ENCODE results near the gene YEATS2.

DNA sequence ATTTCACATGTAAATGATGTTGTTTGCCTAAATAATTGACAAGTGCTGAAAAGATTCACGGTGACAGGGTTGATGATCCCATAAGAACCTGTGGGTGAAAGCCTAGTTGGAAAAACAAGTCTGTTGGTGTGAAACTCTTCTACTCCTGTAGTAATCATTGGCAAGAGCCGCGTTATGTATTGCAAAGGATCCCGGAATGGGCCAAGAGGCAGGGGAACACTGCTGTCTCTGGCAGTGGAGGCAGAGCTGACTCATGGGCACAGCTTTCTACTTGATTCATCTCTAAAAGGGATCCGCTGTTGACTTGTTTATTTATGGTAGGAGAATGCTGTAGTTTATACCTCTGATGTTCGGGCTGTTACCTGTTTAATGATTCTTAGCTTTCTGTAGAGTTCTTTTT is 64.7 kb downstream of the YEATS2 start:
- TF ChIP-seq, protein P1, sequence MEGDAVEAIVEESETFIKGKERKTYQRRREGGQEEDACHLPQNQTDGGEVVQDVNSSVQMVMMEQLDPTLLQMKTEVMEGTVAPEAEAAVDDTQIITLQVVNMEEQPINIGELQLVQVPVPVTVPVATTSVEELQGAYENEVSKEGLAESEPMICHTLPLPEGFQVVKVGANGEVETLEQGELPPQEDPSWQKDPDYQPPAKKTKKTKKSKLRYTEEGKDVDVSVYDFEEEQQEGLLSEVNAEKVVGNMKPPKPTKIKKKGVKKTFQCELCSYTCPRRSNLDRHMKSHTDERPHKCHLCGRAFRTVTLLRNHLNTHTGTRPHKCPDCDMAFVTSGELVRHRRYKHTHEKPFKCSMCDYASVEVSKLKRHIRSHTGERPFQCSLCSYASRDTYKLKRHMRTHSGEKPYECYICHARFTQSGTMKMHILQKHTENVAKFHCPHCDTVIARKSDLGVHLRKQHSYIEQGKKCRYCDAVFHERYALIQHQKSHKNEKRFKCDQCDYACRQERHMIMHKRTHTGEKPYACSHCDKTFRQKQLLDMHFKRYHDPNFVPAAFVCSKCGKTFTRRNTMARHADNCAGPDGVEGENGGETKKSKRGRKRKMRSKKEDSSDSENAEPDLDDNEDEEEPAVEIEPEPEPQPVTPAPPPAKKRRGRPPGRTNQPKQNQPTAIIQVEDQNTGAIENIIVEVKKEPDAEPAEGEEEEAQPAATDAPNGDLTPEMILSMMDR (conservative IDR thresholded peaks at IDR 0.05 in 1 of 2, IDR thresholded peaks at IDR 0.05 in 1 of 2; ENCODE audit: extremely low read depth in 1 of 2, insufficient read depth in 1 of 2, low read depth in 1 of 2, low read length in 2 of 2) = no peak
- no peak for TF ChIP-seq EZH2 (IDR thresholded peaks at IDR 0.05; ENCODE audit: borderline replicate concordance, low read length)

Measured in mammary epithelial cell (primary cell).